Thyroid gland (tissue), 4 donors: ENCODE results near the gene KTN1.

Experiments used
- POLR2A ChIP-seq, 2 donors: fragments of 450-650 bp; IDR thresholded peaks; one replicate each; pipeline ENCODE4 v1.6.1; 2017; ENCODE audit warnings: antibody characterized with exemption in 2 of 2, mild to moderate bottlenecking in 2 of 2, moderate library complexity in 1 of 2
- TF ChIP-seq, protein P1 (sequence below), 6 experiments: fragments of 200-600 bp in 3 of 6; fragments of 450-650 bp in 3 of 6; sonication (generic) in 3 of 6; IDR thresholded peaks; one replicate each; pipeline ENCODE4 v1.5.1; 2016 to 2019; ENCODE audit warnings: antibody characterized with exemption in 6 of 6, mild to moderate bottlenecking in 2 of 6, inconsistent platforms in 1 of 6, moderate library complexity in 1 of 6

GRCh38 chr14:55706365-55706684 lies 126.3 kb downstream of the KTN1 start:
- no peak for TF ChIP-seq POLR2A (IDR thresholded peaks at IDR 0.05)
- TF ChIP-seq, protein P1, sequence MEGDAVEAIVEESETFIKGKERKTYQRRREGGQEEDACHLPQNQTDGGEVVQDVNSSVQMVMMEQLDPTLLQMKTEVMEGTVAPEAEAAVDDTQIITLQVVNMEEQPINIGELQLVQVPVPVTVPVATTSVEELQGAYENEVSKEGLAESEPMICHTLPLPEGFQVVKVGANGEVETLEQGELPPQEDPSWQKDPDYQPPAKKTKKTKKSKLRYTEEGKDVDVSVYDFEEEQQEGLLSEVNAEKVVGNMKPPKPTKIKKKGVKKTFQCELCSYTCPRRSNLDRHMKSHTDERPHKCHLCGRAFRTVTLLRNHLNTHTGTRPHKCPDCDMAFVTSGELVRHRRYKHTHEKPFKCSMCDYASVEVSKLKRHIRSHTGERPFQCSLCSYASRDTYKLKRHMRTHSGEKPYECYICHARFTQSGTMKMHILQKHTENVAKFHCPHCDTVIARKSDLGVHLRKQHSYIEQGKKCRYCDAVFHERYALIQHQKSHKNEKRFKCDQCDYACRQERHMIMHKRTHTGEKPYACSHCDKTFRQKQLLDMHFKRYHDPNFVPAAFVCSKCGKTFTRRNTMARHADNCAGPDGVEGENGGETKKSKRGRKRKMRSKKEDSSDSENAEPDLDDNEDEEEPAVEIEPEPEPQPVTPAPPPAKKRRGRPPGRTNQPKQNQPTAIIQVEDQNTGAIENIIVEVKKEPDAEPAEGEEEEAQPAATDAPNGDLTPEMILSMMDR (IDR thresholded peaks at IDR 0.05): no peak
